OCI-LY7 (cell line): ENCODE measurements around the gene SNX19. TPM values are rescaled to one million over a fixed set of nuclear protein-coding genes. Genes with fewer than 3 reads are reported as not detected.

ENCODE experiments used
- BruUV-seq: library from RNA; stranded (reverse); fragments of 400-500 nt; replicated peaks from 2 replicates; lab custom pipeline; 2021; lab: Mats Ljungman, UMichigan
- CTCF ChIA-PET: fragments of 300-600 bp; sonication (Branson Sonifier 250); formaldehyde crosslinking; loops from one replicate; lab custom pipeline; 2022; ENCODE audit warnings: antibody characterized with exemption; ENCODE audit not compliant: unreplicated experiment; lab: Charles Lee
- POLR2A ChIA-PET: fragments of 300-600 bp; sonication (Branson Sonifier 250); formaldehyde crosslinking; loops from one replicate; lab custom pipeline; 2022; ENCODE audit warnings: antibody characterized with exemption; lab: Charles Lee
- DNase-seq: peaks from one replicate; pipeline ENCODE4 v3.0.0-alpha.2; 2015; ENCODE audit warnings: low spot score
- H2AFZ ChIP-seq: fragments of 200-600 bp; sonication (generic), shearing (Covaris generic); 2 replicates; pipeline ENCODE4 v1.6.1; 2014; ENCODE audit warnings: mild to moderate bottlenecking, antibody characterized with exemption, low read length, moderate library complexity
- H3K27ac ChIP-seq: fragments of 200-600 bp; sonication (generic); 2 replicates; pipeline ENCODE4 v1.5.1; 2014; ENCODE audit warnings: mixed run types, low read depth, mild to moderate bottlenecking, moderate library complexity, low read length, inconsistent platforms; ENCODE audit not compliant: poor library complexity, severe bottlenecking
- H3K36me3 ChIP-seq: fragments of 200-600 bp; sonication (generic); 2 replicates; pipeline ENCODE4 v1.6.1; 2014; ENCODE audit warnings: mild to moderate bottlenecking, antibody characterized with exemption, low read length, moderate library complexity, mixed read lengths; ENCODE audit not compliant: insufficient read depth
- H3K4me1 ChIP-seq: fragments of 200-600 bp; sonication (generic); 2 replicates; pipeline ENCODE4 v1.5.1; 2014; ENCODE audit warnings: mild to moderate bottlenecking, low read length; ENCODE audit not compliant: insufficient read depth, poor library complexity, severe bottlenecking
- H3K4me2 ChIP-seq: fragments of 200-600 bp; sonication (generic); 2 replicates; pipeline ENCODE4 v1.6.1; 2014; ENCODE audit warnings: mild to moderate bottlenecking, low read length
- H3K4me3 ChIP-seq: fragments of 200-600 bp; sonication (generic); 2 replicates; pipeline ENCODE4 v1.5.1; 2014; ENCODE audit warnings: mild to moderate bottlenecking, low read depth, low read length; ENCODE audit not compliant: poor library complexity, severe bottlenecking
- H3K79me2 ChIP-seq: fragments of 200-600 bp; sonication (generic); 2 replicates; pipeline ENCODE4 v1.6.1; 2016; ENCODE audit warnings: low read depth, mild to moderate bottlenecking, low read length, moderate library complexity, mixed read lengths; ENCODE audit not compliant: insufficient read depth
- H3K9me2 ChIP-seq: fragments of 200-600 bp; sonication (generic); 2 replicates; pipeline ENCODE4 v1.6.1; 2016; ENCODE audit warnings: mild to moderate bottlenecking, low read length, mixed read lengths; ENCODE audit not compliant: insufficient read depth
- H3K9me3 ChIP-seq: fragments of 200-600 bp; sonication (generic); 2 replicates; pipeline ENCODE4 v1.6.1; 2014; ENCODE audit warnings: mild to moderate bottlenecking, mixed run types, low read length, mixed read lengths
- H4K20me1 ChIP-seq: fragments of 200-600 bp; sonication (generic); 2 replicates; pipeline ENCODE4 v1.6.1; 2014; ENCODE audit warnings: mild to moderate bottlenecking, antibody characterized with exemption, low read length, moderate library complexity, mixed read lengths; ENCODE audit not compliant: insufficient read depth
- EZH2phosphoT487 ChIP-seq: fragments of 200-600 bp; sonication (generic); IDR thresholded peaks from 2 replicates; pipeline ENCODE4 v1.6.1; 2018; ENCODE audit warnings: low read depth, borderline replicate concordance, mild to moderate bottlenecking, mixed run types, antibody characterized with exemption, low read length, moderate library complexity, mixed read lengths
- intact Hi-C: fragments of 100-400 bp; cut with micrococcal nuclease; formaldehyde crosslinking; loops from one replicate; pipeline ENCODE4 v1.10.0; 2022; ENCODE audit not compliant: unreplicated experiment
- total RNA-seq, 2 experiments: library from RNA; depleted of rRNA in 1 of 2; stranded (reverse); fragments of >200 nt in 1 of 2; shearing (Covaris generic) in 1 of 2; gene quantifications; 2 replicates each; pipeline ENCODE4 v1.2.3, GENCODE V29; 2014 to 2022
- TF ChIP-seq, protein P1 (sequence below): fragments of 200-600 bp; sonication (generic); conservative IDR thresholded peaks from 2 replicates; pipeline ENCODE4 v1.5.1; 2014; ENCODE audit warnings: mild to moderate bottlenecking, antibody characterized with exemption, low read length, moderate library complexity, mixed read lengths

The SNX19 gene
- total RNA-seq, 2 experiments from 2014 or later, result 35.0 to 35.8 TPM

- no peaks in the 10 kb centered on the region for H3K9me2 ChIP-seq
- TF ChIP-seq EZH2phosphoT487, result no peak
- TF ChIP-seq, protein P1, sequence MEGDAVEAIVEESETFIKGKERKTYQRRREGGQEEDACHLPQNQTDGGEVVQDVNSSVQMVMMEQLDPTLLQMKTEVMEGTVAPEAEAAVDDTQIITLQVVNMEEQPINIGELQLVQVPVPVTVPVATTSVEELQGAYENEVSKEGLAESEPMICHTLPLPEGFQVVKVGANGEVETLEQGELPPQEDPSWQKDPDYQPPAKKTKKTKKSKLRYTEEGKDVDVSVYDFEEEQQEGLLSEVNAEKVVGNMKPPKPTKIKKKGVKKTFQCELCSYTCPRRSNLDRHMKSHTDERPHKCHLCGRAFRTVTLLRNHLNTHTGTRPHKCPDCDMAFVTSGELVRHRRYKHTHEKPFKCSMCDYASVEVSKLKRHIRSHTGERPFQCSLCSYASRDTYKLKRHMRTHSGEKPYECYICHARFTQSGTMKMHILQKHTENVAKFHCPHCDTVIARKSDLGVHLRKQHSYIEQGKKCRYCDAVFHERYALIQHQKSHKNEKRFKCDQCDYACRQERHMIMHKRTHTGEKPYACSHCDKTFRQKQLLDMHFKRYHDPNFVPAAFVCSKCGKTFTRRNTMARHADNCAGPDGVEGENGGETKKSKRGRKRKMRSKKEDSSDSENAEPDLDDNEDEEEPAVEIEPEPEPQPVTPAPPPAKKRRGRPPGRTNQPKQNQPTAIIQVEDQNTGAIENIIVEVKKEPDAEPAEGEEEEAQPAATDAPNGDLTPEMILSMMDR, result no peak
- H3K9me3 ChIP-seq, result no peaks in the 10 kb centered on the region
- BruUV-seq, result no TSS peak
- no peak overlapping the region for H3K4me2 ChIP-seq
- no peaks in the 10 kb centered on the region for H4K20me1 ChIP-seq
- H2AFZ ChIP-seq, result no peak overlapping the region
- ChIA-PET POLR2A (interaction anchor here (0.5 to 1.0 kb wide), 2 partner anchors 20 to 21 kb away, joined by 3 read pairs; no protein-coding TSS in a partner anchor), CTCF (no interaction called here)
- H3K4me1 ChIP-seq, result no peaks in the 10 kb centered on the region
- peaks cover 67% of the 10 kb centered on the region for H3K36me3 ChIP-seq
- no peak overlapping the region for H3K4me3 ChIP-seq
- intact Hi-C loops, result no loop called here
- H3K27ac ChIP-seq, result no peak overlapping the region
- H3K79me2 ChIP-seq, result no peaks in the 10 kb centered on the region
- DNase-seq, result no peak
These were observed 26.1 kb downstream of the SNX19 start for GRCh38 chr11:130890039-130890745.

- no peaks in the 10 kb centered on the region for H3K79me2 ChIP-seq
- TF ChIP-seq EZH2phosphoT487, result no peak
- TF ChIP-seq, protein P1, result no peak
- H3K4me3 ChIP-seq, result no peak overlapping the region
- CTCF ChIA-PET, result no interaction called here
- peaks cover 63% of the 10 kb centered on the region for H3K36me3 ChIP-seq
- no peak for DNase-seq
- no peak overlapping the region for H3K4me2 ChIP-seq
- no peaks in the 10 kb centered on the region for H3K9me2 ChIP-seq
- H3K9me3 ChIP-seq, result no peaks in the 10 kb centered on the region
- no peak overlapping the region for H2AFZ ChIP-seq
- no peaks in the 10 kb centered on the region for H3K4me1 ChIP-seq
- no peaks in the 10 kb centered on the region for H4K20me1 ChIP-seq
- no TSS peak for BruUV-seq
- intact Hi-C loops, result no loop called here
- H3K27ac ChIP-seq, result no peak overlapping the region
- POLR2A ChIA-PET, result no interaction called here
These were observed 27.5 kb downstream of the SNX19 start for GRCh38 chr11:130888790-130889189.

GRCh38 chr11:130886704-130887103, 29.6 kb downstream of the SNX19 start:
- intact Hi-C loops, result no loop called here
- H3K9me3 ChIP-seq, result no peaks in the 10 kb centered on the region
- H2AFZ ChIP-seq, result no peak overlapping the region
- H4K20me1 ChIP-seq, result no peaks in the 10 kb centered on the region
- no TSS peak for BruUV-seq
- no peak overlapping the region for H3K4me3 ChIP-seq
- no peak overlapping the region for H3K27ac ChIP-seq
- no peak overlapping the region for H3K4me2 ChIP-seq
- no peaks in the 10 kb centered on the region for H3K9me2 ChIP-seq
- no peaks in the 10 kb centered on the region for H3K4me1 ChIP-seq
- H3K36me3 ChIP-seq, result peaks cover 55% of the 10 kb centered on the region; the same call in 1 of the 2 replicates
- DNase-seq, result no peak
- ChIA-PET CTCF (no interaction called here), POLR2A (no interaction called here)
- no peaks in the 10 kb centered on the region for H3K79me2 ChIP-seq
- TF ChIP-seq, protein P1, result no peak
- TF ChIP-seq EZH2phosphoT487, result no peak
